SK-N-SH treated with all-trans-retinoic acid at 6 μM for 48 hours (cell line): Measurements from ENCODE around the gene WDR11.

Source experiments
- ATAC-seq: fragments of 200-7000 bp; cut with Tn5 transposase; 3 replicates; pipeline ENCODE4 v1.9.1; 2020; ENCODE audit warnings: mild to moderate bottlenecking, moderate library complexity
- ARNTL ChIP-seq: fragments of 450-650 bp; formaldehyde crosslinking; IDR thresholded peaks from 2 replicates; pipeline ENCODE4 v1.5.0; 2020; ENCODE audit warnings: low read depth, mild to moderate bottlenecking, moderate library complexity, borderline replicate concordance
- BACH2 ChIP-seq: fragments of 250-450 bp; sonication (Bioruptor Pico); IDR thresholded peaks from 2 replicates; pipeline ENCODE4 v1.9.0; 2021; ENCODE audit warnings: mild to moderate bottlenecking, borderline replicate concordance
- CREB5 ChIP-seq: fragments of 250-450 bp; sonication (Bioruptor Pico); IDR thresholded peaks from 2 replicates; pipeline ENCODE4 v1.5.1; 2020; ENCODE audit warnings: low read depth, mild to moderate bottlenecking, moderate library complexity
- CSRNP3 ChIP-seq: fragments of 250-450 bp; sonication (Bioruptor Pico); IDR thresholded peaks from 2 replicates; pipeline ENCODE4 v1.5.1; 2021; ENCODE audit warnings: mild to moderate bottlenecking, moderate library complexity
- ESRRG ChIP-seq: fragments of 250-450 bp; sonication (Bioruptor Pico); IDR thresholded peaks from 2 replicates; pipeline ENCODE4 v1.6.1; 2021; ENCODE audit warnings: mild to moderate bottlenecking
- GLIS3 ChIP-seq: fragments of 250-450 bp; sonication (Bioruptor Pico); IDR thresholded peaks from 2 replicates; pipeline ENCODE4 v1.5.0; 2020; ENCODE audit warnings: mild to moderate bottlenecking, moderate library complexity
- ISL1 ChIP-seq: fragments of 250-450 bp; sonication (Bioruptor Pico); IDR thresholded peaks from 2 replicates; pipeline ENCODE4 v2.1.2; 2022; ENCODE audit warnings: mild to moderate bottlenecking, moderate library complexity
- OSR1 ChIP-seq: fragments of 250-450 bp; sonication (Bioruptor Pico); IDR thresholded peaks from 2 replicates; pipeline ENCODE4 v1.8.0; 2022; ENCODE audit warnings: moderate library complexity, mild to moderate bottlenecking, inconsistent platforms
- TCF4 ChIP-seq: fragments of 250-450 bp; sonication (Bioruptor Pico); IDR thresholded peaks from 2 replicates; pipeline ENCODE4 v1.8.0; 2021; ENCODE audit warnings: mild to moderate bottlenecking, moderate library complexity, borderline replicate concordance
- TSHZ2 ChIP-seq: fragments of 250-450 bp; sonication (Bioruptor Pico); IDR thresholded peaks from 2 replicates; pipeline ENCODE4 v1.5.0; 2020; ENCODE audit warnings: mild to moderate bottlenecking, moderate library complexity
- ZC3H10 ChIP-seq: fragments of 250-450 bp; sonication (Bioruptor Pico); IDR thresholded peaks from 2 replicates; pipeline ENCODE4 v1.5.1; 2021; ENCODE audit warnings: mild to moderate bottlenecking, moderate library complexity
- ZFP3 ChIP-seq: fragments of 250-450 bp; sonication (Bioruptor Pico); IDR thresholded peaks from 2 replicates; pipeline ENCODE4 v1.5.0; 2020; ENCODE audit warnings: mild to moderate bottlenecking, moderate library complexity
- ZFP30 ChIP-seq: fragments of 450-650 bp; formaldehyde crosslinking; IDR thresholded peaks from 2 replicates; pipeline ENCODE4 v1.5.0; 2022; ENCODE audit warnings: mild to moderate bottlenecking, moderate library complexity
- ZNF565 ChIP-seq: fragments of 450-650 bp; formaldehyde crosslinking; conservative IDR thresholded peaks from 2 replicates; pipeline ENCODE4 v1.5.0; 2020; ENCODE audit warnings: low read depth, mild to moderate bottlenecking, moderate library complexity
- ZNF70 ChIP-seq: fragments of 450-650 bp; formaldehyde crosslinking; IDR thresholded peaks from 2 replicates; pipeline ENCODE4 v1.5.0; 2020; ENCODE audit warnings: mild to moderate bottlenecking, moderate library complexity
- ZNF8 ChIP-seq: fragments of 450-650 bp; formaldehyde crosslinking; IDR thresholded peaks from 2 replicates; pipeline ENCODE4 v1.5.0; 2020; ENCODE audit warnings: mild to moderate bottlenecking, moderate library complexity
- TF ChIP-seq, protein P1 (sequence below): fragments of 250-450 bp; sonication (Bioruptor Pico); IDR thresholded peaks from 2 replicates; pipeline ENCODE4 v1.8.0; 2020; ENCODE audit warnings: mild to moderate bottlenecking, moderate library complexity, borderline replicate concordance
- TF ChIP-seq, protein P2 (sequence below): fragments of 250-450 bp; sonication (Bioruptor Pico); IDR thresholded peaks from 2 replicates; pipeline ENCODE4 v1.8.0; 2021; ENCODE audit warnings: low read depth, mild to moderate bottlenecking, moderate library complexity, borderline replicate concordance

The WDR11 gene

DNA sequence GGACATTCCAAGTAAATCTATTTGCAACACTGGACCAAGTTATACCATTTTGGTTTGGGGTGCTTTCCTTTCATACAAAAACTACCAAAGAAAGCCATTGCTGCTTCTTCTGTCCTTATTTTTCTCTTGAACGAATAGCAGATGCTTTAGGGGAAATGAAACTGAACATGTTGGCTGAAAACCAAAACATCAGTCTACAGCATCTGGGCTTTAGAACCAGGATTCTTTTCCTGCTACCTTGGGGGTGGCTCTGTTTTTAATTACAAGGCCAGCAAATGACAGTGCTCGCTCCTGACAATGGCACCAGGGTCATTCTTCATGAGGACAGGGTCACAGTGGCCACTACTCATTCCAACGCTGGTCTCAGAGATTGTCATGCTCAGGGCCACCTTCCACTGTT, 80.3 kb downstream of the WDR11 start (continued):
- TF ChIP-seq ZC3H10 (CRISPR knock-in tag): no peak
- TF ChIP-seq, protein P1, sequence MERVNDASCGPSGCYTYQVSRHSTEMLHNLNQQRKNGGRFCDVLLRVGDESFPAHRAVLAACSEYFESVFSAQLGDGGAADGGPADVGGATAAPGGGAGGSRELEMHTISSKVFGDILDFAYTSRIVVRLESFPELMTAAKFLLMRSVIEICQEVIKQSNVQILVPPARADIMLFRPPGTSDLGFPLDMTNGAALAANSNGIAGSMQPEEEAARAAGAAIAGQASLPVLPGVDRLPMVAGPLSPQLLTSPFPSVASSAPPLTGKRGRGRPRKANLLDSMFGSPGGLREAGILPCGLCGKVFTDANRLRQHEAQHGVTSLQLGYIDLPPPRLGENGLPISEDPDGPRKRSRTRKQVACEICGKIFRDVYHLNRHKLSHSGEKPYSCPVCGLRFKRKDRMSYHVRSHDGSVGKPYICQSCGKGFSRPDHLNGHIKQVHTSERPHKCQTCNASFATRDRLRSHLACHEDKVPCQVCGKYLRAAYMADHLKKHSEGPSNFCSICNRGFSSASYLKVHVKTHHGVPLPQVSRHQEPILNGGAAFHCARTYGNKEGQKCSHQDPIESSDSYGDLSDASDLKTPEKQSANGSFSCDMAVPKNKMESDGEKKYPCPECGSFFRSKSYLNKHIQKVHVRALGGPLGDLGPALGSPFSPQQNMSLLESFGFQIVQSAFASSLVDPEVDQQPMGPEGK (CRISPR knock-in tag): no peak
- TF ChIP-seq TCF4 (CRISPR knock-in tag): no peak
- no peak for TF ChIP-seq ZFP3 (CRISPR knock-in tag)

GRCh38 chr10:120931999-120932398, 80.8 kb downstream of the WDR11 start:
- TF ChIP-seq ARNTL (CRISPR knock-in tag) (no peak), ZNF70 (CRISPR knock-in tag) (peak; percentile 8; the same call in 1 of the 2 replicates), TSHZ2 (CRISPR knock-in tag) (no peak), TCF4 (CRISPR knock-in tag) (no peak), ZNF565 (no peak)
- ATAC-seq: no peak

GRCh38 chr10:120938822-120939221, 87.7 kb downstream of the WDR11 start:
- TF ChIP-seq ZNF565: no peak
- no peak for TF ChIP-seq ESRRG (CRISPR knock-in tag)
- TF ChIP-seq GLIS3: no peak
- TF ChIP-seq, protein P1 (CRISPR knock-in tag): no peak
- no peak for TF ChIP-seq OSR1 (CRISPR knock-in tag)
- ATAC-seq: no peak

DNA sequence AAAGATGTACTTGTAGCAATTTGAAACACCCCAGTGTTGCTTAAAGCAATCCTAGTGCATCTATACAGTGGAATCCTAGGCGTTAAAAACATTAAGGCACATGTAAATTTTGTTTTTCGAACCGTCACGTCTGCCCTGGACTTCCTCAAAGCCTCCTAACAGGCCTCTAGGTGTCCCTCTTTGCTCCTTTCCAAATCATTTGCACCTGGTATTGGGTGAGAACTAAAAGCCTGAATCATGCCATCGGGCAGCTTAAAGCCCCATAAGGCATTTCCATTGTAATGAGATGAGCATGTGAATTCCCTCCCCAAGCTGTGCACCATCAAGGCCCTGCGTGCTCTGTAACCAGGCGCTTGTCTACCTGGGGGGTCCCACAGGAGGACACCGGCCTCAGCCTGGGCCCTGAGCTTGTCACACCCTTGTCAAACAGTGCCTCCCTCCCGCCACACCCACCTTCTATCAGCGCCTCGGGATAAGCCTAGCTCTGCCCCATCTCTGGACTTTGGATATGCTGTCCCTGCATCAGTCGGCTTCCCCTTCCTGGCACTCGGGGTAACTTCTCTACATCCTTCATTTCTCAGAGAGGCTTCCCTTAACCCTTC, 89.2 kb downstream of the WDR11 start:
- no peak for ATAC-seq
- TF ChIP-seq ZC3H10 (CRISPR knock-in tag): no peak
- TF ChIP-seq ISL1 (CRISPR knock-in tag): no peak
- no peak for TF ChIP-seq ZFP3 (CRISPR knock-in tag)
- no peak for TF ChIP-seq TSHZ2 (CRISPR knock-in tag)
- TF ChIP-seq ARNTL (CRISPR knock-in tag): no peak
- no peak for TF ChIP-seq ZFP30 (CRISPR knock-in tag)
- TF ChIP-seq ESRRG (CRISPR knock-in tag): no peak
- no peak for TF ChIP-seq ZNF8 (CRISPR knock-in tag)
- TF ChIP-seq OSR1 (CRISPR knock-in tag): no peak
- no peak for TF ChIP-seq ZNF565
- no peak for TF ChIP-seq CSRNP3 (CRISPR knock-in tag)
- TF ChIP-seq BACH2 (CRISPR knock-in tag): no peak
- TF ChIP-seq, protein P2, sequence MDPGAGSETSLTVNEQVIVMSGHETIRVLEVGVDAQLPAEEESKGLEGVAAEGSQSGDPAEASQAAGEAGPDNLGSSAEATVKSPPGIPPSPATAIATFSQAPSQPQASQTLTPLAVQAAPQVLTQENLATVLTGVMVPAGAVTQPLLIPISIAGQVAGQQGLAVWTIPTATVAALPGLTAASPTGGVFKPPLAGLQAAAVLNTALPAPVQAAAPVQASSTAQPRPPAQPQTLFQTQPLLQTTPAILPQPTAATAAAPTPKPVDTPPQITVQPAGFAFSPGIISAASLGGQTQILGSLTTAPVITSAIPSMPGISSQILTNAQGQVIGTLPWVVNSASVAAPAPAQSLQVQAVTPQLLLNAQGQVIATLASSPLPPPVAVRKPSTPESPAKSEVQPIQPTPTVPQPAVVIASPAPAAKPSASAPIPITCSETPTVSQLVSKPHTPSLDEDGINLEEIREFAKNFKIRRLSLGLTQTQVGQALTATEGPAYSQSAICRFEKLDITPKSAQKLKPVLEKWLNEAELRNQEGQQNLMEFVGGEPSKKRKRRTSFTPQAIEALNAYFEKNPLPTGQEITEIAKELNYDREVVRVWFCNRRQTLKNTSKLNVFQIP: no peak
- TF ChIP-seq CREB5 (CRISPR knock-in tag): no peak
- TF ChIP-seq, protein P1 (CRISPR knock-in tag): no peak
